GM18526 (cell line): ENCODE measurements around the gene TMF1.

ENCODE experiments used
- POLR2A ChIP-seq: IDR thresholded peaks from 3 replicates; pipeline ENCODE4 v1.6.1; 2011; ENCODE audit not compliant: insufficient read length; ENCODE audit errors: extremely low read depth

The TMF1 gene

DNA sequence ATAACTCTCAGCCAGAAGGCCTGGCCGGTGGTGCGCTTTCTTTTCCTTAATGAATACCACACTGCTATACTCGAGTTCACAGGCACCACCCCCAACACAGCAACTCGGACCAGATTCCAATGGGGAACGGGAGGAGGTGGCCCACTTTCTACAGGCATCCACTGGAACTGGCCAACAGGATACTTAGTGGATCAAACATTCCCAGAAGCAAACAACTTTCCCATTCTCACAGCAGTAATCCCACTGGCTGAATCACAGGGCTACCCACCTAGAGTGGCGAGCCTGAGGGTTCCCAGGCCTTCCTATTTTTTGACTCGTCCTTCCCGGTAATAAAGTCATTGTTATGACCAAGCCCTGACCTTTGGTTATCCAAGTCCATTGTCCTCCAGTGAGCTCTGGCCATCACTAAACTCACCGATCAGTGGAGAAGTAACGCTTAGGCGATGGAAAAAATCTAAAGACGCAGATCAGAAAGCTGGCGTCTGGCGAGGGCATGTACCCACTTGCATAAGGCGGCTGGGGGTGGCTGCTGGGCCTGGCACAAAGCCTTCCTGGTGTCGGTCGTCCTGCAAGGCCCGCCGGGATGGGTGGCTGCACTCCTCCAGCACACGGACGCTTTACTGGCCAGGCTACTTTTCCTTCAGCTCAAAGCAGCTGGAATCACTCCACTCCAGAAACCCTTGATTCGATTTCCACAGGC lies 39.9 kb downstream of the TMF1 start:
- no peak for TF ChIP-seq POLR2A

DNA sequence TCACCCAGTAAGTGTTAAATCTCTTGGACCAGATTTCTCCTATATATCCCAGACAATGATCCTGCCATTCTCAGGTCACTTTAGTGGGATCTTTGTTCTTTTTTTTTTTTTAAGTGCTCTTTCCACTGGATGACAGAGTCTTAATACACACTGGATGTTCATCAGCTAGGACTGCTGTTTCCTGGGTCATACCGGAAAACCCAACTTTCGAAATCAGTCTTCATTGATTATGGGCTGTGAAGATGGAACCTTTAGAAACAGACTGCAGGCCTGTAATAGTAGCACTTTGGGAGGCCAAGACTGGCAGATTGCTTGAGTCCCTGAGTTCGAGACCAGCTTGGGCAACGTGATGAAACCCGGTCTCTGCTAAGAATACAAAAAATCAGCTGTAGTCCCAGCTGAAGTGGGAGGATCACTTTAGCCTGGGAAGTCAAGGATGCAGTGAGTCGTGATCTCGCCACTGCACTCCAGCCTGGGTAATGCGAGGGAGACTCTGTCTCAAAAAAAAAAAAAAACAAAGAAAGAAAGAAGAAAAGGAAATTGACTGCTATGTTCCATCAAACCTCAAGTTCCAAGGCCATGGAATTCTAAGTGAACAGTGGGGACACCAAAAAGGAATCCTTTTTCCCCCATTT lies 40.9 kb downstream of the TMF1 start:
- TF ChIP-seq POLR2A, result no peak

DNA sequence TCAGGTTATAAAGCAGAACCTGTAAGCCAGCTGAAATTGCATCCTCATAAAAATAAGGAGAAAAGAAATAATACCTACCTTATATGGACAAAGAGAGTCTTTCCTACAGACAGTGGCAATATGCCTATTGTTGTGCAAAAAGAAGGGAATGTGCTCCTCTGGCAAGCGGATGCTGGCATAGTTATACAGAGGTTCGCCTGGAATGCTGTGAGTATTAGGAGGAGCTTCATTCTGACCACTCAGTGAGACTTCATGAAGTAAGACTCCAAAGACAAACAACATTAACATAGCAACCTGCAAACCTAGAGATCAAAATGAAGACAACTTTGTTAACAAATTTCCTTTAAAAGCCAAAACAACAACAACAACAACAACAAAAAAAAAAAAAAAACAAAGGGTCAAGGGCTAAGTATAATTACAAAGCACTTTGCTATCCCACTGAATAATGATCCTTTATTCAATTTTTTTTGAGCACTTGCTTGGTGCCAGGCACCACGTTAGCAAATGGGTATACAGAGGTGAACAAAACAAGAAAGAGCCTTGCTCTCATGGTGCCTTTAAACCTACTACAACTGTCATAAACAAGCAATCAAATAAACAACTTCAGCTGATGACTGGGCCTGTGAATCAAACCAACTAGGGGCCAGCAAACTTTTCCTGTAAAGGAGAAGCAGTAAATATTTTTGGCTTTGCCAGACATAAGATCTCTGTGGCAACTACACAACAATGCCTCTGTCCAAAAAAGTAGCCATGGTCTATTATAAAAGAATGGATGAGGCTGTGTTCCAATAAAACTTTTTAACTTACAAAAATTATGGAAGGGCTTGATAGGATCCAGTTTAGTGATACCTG lies 42.3 kb downstream of the TMF1 start:
- TF ChIP-seq POLR2A, result no peak

DNA sequence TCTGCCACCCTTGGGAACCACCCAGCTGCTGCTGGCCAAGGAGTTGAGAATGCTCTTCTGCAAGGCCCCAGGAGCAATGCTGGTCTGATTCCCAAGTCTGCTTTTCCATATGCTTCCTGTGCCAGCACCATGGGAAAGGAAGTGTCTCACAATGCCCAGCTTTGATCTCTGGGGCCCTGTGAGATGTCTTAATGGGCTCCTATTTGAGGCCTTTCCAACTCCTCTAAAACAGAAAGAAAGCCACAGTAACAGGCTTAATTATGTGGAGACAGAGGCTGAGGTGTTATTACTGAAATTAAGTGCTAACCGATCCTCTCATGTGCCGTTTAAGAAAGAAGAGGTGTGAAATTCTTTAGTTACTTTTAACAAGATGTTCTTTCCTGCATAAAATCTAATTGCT lies 43.2 kb downstream of the TMF1 start:
- TF ChIP-seq POLR2A, result no peak

DNA sequence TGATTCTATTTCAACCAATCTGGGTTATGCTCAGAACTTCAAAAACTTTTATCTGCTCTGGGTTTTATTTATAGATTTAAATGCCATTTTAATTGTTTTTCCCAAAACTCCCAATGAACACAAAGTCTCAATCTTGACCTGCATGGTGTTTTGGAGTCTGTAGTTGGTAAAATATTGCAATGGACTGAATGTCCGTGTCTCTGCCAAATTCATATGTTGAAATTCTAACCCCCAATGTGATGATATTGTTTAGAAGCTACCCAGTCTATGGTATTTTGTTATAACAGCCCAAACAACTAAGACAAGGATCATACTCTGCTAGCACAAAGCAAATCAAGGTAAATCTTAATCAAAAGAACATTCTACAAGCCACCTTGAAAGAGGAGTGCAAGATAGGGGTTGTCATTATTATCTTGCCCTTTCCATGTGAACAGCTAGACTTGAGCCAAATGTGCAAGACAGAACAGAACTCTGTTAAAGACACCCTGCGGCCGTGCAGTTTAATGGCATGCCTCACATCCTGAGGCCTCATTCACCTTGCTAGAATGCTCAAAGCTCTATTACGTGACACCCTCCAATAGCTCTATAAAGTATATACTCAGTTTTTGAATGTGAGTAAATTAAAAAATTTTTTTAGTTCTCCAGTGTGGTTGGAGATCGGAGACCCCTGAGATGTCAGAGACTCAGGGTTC lies 46.2 kb downstream of the TMF1 start:
- TF ChIP-seq POLR2A, result no peak

DNA sequence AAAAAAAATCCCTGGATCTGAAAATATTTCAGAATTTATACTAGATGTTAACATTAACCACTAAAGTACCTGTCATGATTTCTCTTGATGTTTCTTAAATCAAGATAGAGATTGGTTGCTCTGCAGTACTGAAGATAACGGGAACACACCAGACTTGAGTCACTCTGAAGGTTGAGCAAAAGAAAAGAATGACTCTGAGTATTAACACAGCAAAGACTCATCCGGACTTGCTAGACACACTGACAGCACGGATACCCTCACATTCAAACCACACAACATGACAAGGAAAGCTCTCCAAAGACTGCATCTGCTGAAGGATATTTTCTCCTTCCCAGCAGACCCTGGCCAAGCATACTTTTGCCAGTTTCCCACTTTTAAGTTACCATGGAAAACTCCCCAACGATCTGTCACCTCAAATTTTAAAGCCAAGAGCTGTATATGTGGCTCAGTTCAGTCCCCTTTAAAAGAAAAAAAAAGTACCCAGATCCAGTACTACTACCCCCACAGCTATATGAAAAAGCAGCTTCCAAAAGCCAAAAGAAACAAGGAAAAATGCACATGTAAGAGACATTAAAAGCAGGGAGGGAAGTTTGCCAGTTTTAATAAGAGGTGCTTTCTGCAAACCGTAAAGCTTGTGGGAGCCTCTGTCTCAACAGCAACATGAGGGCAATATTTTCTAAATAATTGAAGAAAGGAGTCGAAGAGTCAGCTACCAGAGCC lies 46.9 kb downstream of the TMF1 start:
- no peak for TF ChIP-seq POLR2A

DNA sequence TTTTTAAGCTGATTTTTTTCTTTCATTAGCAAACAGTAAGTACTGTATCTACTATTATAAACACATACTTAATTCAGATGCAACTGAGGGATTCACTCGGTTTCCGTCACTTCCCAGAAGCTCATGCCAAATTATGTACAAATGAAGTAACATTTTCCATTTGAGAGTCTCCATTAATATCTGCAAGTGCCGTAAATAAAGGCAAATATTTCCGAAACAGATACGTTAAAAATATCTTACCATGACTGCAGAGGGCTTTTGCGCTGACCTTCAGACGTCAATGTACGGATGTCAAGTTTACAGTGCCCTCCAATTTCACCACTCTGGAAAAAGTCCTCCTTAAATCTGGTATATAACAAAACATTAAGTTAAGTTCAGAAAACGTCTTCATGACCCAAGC lies 48.0 kb downstream of the TMF1 start:
- no peak for TF ChIP-seq POLR2A

DNA sequence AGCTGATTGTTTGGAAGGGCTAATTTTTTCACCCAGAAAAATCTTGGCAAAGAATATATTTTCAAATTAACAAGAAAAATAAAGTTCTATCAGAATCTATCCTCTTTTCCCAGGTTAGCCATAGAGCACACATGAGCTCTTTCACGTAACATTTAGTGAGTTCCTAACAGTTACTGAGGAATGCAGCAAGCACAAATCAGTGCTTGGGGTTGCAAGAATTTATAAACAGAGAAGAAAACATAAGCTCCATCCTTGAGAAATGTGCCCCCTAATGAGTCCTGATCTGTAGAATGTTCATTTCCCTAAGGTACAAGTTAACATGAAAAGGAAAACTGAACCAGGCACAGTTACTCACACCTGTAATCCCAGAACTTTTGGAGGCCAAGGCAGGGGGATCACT lies 52.5 kb downstream of the TMF1 start:
- no peak for TF ChIP-seq POLR2A

DNA sequence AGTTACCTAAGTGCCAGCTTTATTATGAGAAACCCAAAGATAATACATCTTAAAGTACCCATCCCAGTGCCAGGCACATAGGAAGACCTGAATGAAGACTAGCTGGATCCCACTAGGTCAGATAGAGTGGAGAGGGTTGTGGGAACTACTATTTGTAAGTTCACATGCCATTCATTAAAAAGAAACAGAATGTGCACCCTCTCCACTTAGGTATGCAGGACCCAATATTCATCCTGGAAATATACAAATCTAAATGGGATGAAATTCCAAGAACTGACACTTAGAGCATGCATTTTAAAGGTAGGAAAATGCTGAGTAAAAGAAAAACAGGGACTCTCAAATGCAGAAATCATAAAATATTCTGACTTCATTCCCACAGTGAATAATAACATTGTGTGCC lies 53.0 kb downstream of the TMF1 start:
- TF ChIP-seq POLR2A, result no peak

DNA sequence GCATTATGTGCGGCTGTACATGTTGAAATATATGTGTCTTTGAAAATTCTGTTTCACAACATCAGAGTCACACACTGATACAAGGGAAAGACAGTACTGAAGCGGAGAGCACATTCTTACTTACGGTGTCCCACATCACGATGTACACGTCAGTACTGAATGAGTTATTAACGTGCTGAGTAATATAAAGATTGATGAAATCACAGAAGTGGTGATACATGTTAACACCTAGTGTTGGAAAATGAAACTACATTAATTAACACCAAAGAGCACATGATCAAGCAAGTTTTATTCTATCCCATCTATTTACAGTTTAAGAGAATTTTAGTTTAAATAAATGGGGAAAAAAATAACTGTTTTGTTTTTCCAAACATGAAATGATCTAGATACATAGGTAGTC lies 54.2 kb downstream of the TMF1 start:
- TF ChIP-seq POLR2A, result no peak

DNA sequence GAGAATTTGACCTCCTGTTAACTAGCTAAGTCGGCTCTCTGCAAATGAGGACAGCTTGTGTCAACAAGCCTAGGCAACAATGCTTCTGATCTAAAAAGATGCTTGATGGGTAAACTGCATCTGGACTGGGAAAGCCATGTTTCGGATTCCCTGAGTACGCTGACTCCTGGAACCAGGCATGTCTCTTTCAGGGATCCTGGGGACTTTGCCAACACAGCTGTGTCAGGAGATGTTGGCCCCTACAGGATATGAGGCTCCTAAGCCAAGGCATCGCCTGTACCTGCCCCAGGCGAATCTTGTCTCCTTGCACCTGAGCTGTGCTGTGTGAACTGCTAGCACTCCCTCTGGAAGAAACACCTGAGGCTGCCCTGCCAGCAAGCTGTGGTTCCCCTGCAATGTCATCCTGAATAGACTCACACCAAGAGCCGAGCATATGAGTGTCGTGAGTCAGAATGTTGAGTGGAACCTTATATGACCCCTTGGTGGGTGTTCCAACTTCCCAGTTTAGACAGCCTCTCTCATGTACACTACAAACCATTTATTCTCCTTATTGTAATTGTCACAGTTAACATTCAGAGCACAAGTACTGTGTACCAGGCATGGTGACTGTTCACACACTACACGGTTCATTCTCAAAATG lies 55.7 kb downstream of the TMF1 start:
- no peak for TF ChIP-seq POLR2A

DNA sequence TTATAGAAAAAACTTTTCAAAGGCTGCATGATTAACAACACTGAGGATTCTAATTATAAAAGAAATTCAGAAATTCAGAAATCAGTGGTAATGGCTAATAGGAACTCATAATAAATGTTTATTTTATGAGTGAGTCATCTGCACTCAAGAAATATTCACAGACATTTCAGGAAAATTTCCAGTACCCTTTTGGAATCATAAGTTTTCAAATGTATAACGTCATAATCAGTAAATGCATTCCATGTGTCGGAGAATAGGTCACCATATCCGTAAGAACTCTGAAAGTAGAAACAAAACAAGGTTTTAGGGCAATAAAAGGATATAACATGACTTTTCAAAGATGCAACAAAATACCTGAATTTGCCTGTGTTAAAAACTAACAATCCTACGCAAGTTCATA lies 63.4 kb downstream of the TMF1 start:
- no peak for TF ChIP-seq POLR2A

DNA sequence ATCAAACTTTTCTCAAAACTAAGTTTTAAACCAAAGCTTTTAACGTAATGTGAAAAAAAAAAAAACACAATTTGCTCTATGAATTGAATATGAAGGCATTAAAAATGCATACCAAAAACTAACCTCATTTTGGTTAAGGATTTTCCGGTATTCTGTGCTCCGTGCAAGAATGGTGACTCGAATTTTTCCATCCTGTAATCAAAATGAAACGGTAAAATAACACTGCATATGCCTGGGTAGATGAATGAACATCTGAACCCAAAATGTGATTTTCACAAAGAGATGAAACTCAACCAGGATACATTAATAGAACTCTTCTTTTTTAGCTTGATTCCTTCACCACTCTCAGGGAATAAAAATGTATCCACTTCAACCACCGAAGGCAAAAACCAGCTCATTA lies 64.8 kb downstream of the TMF1 start:
- no peak for TF ChIP-seq POLR2A

DNA sequence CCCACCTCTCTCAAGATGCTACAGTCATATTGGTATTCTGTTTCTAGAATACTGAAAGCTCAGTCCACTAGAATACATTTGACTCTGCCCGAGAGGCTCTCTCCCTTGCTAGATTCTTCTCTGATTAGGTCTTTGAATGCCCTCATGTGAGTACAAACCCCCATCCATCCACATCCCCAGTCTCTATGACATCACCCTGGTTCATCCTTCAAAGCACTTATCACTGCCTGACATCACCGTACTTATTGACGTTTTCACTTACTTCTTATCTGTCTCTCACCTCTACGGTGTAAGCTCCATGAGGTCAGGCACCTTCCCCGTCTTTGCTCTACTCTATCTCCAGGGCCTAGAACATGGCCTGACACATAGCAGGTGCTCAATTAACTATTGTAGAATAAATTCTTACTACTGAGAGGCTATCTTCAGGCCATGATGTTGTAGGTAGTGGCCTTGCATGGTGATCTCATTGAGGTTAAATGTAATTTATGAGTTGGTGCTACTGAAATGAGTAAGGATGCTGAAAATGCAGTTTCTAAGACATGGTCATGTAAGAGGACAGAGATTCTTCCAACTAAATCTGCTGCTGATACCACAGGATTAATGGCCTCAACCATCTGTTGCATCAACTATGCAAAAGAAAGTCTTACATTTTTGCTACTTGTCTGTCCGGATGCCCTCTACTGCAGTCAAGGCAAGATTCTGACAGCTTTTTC lies 65.5 kb downstream of the TMF1 start:
- TF ChIP-seq POLR2A, result no peak
